ENCODE data around the gene NR2F1-AS1. TPM values are rescaled to one million over a fixed set of nuclear protein-coding genes. Genes with fewer than 3 reads are reported as not detected.

Gene NR2F1-AS1
- total RNA-seq = 24.2 and 28.7 TPM in 2 replicates

GRCh38 chr5:93580927-93581445 lies at the start of gene NR2F1-AS1:
TSS of gene NR2F1-AS1 (minus strand) at chr5:93581219.

GRCh38 chr5:93582677-93583438 lies 1.8 kb upstream of the NR2F1-AS1 start, which contains the start of gene NR2F1:
TSS of gene NR2F1 (plus strand) at chr5:93583222. CDS start at chr5:93585024, 1,802 bp downstream.

Other genes starting within 250 kb of the NR2F1-AS1 start
- 46.8 and 175 TPM in 2 replicates for gene NR2F1, start 2.0 kb upstream of the NR2F1-AS1 start, total RNA-seq
- gene POU5F2, start 160.4 kb upstream of the NR2F1-AS1 start, total RNA-seq = 0.12 and 0.34 TPM in 2 replicates